Dermis microvascular lymphatic vessel endothelial cell (primary cell): ENCODE results near the gene CCR6. TPM values are rescaled to one million over a fixed set of nuclear protein-coding genes. Genes with fewer than 3 reads are reported as not detected.

Experiments used
- DNase-seq, 2 donors: peaks; one replicate each; pipeline versions ENCODE4 v3.0.0 to v3.0.0-alpha.2; 2010; ENCODE audit warnings: low read depth in 2 of 2
- total RNA-seq: library from RNA; depleted of rRNA; stranded (reverse); fragments of >200 nt; gene quantifications from 2 replicates; pipeline ENCODE4 v1.2.1, GENCODE V29; 2014

Gene CCR6
- total RNA-seq, 1 donor from 2014 or later: not detected

DNA sequence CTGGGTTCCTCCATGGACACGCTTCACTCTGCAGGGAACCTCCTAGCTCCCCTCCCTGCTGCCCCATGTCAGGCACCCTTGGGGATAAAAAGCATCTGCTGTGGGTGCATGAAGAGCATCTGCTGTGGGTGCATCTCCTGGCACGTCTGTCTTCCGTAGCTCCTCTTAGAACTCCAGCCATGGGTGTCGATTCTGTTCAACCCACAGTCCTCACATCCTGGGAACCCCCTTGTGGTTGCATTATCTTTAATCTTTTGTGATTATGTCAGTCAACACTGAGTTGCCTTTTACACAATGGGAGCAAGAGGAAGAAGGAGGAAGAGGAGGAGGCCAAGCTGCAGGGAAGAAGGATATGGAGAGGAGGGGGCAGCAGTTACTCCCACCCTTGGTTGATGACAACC is 24.1 kb upstream of the CCR6 start:
- no peak for DNase-seq

DNA sequence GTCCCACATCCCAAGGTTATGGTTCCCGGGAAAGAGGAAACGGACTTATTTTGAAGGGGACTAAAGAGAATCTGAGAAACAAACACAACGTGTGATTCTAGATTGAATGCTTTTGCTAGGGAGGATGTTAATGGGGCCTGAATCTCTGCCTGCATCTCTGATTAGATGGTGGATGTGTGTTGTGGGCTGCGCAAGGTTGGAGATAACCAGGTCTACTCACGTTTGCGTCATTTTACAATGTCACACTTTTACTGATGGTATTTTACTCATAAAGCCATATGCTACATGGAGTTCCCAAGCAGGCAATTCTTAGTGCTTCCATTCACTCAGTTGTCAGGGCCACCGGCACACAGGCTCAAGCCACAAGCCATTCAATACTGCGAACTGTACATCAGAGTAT is 23.2 kb upstream of the CCR6 start:
- no peak for DNase-seq

DNA sequence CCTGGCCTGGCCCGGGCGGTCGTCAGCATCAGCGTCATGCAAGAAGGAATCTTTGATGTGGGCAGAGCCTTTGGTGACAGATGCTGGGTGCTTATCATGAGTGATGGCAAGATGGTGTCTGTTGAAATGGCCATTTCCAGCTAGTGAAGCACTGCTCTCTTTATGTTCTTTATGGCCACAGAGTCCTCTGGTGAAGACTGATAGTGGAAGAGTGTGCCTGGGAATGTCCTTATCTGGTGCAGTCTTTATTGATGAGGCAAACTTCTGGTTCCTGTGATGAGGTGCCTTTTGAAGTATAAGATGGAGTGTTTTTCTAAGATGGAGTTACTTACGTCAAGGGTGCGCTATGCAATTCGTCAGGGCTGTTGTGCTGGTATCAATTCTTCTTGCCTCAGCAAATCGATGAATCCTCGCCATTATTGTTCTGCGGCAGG is 22.6 kb upstream of the CCR6 start:
- no peak for DNase-seq

DNA sequence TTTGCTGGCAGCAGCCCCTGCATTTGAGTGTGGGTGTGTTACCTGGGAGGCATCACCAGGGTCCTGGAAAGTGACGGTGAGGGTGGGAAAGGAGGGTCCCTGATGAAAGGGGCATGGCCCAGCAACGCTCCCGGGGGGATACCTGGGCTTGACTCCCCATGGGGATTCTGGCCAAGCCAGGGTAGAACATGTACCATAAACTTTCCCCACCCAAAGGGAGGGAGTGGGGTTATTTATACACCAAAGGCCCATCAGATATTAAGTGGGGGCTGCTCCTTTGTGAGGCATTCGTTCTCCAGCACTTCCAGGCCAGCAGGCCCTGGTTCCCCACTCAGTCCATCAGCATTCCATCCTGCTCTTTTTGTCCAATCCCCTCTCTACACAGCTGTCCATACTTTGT is 20.6 kb upstream of the CCR6 start:
- DNase-seq: no peak

DNA sequence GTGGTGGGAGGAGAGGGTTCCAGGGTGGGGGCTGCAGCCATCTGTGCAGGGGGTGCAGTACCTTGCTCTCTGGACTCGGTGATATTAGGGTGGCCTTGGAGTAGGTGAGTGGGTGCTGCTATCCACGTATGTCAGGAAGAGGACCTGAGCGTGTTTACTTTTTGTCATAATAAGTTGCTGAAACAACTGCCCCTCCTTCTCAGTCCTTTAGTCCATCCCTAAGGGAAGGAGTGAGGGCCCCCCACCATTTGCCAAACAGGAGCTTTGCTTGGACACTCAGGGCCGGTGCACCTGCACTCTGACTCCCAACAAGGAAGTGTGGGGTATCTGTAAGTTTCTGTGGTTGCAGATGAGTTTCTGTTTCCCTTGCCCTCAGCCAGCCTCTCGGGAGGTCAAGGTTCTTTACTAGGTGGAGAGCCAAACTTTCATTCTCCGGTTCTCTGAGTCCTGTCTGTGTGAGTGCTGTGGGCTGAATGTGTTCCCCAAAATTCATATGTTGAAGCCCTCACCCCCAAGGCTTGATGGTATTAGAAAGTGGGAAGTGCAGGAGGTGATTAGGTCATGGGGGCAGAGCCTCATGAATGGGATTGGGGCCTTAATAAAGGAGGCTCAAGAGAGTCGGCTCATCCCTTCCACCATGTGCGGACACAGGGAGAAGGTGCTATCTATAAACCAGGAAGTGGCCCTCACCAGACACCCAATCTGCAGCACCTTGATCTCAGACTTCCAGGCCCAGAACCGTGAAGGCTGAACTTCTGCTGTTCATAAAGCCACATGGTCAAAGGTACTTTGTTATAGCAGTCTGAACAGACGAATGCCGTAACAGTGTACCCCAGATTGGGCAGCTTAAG is 19.6 kb upstream of the CCR6 start:
- no peak for DNase-seq

DNA sequence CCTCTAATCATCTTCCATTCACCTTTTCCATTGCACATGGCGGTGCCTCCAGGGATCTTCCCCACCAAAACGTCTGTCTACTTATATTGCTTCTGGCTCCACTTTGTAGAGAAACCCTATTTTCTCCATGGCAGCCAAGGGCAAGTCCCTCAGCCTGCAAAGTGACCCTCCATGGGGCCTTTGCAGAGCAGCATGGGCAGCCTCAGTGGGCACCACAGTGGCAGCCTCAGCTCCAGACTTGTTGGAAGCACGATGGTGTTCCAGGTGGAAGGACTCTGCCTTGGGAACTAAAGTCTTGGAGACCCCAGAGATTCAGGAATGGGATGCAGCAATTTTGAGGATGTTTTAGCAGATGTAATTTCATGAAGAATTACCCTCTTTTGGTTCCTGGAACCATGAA is 18.5 kb upstream of the CCR6 start:
- DNase-seq: no peak

DNA sequence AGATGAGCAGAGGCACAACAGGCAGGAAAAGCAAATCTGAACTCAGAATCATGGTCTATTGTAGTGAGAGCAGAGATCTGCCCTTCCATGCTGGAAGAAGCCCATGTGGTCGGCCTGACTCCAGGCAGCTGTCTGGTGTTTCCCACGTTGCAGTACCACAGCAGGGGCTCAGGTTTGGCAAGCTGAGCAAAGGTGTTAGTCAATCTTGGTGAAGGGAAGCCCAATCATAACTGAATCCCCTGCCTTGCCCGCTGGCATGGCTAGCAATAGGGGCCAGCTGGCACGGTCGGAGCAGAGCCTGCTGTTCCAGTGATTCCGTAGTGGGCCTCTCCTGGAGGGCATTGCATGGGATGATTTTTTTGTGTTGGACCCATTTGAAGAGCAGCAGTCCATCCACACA is 17.8 kb upstream of the CCR6 start:
- DNase-seq: no peak

DNA sequence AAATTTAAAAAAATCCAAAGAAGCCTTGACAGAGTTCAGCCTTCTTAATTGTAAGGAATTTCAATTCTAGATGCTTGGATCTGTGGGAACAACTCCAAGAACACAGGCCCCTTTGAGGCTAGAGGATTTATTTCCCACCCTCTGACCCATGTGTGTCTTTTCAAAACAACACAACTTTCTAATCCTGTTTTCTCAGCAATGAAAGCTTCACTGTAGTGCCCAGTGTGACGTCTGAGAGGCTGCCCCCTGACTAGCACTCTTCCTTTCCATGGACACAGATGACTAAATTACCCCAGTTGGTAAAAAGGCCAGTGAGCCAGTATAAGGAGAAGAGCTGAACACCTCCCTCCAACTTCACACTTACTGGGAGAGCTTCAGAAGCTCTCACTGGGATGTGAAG is 16.5 kb upstream of the CCR6 start:
- DNase-seq: no peak

DNA sequence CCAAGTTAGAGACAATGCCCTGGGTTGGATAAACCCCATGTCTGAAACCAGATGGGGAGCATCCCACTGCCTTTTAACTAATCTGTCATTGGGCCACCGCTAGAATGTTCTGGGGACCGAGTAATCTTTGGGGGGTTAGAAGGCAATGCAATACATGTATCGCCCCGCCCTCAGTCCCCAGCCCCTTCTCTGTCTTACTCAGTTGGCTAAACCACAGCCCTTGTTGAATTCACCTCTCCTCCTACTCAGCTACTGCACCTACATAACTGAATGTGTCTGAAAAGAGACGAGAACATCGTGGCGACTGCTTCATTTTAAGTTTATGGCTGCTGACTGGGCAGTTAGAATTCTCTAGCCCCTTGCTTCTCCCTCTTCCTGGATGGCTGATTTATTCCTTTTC is 15.1 kb upstream of the CCR6 start:
- DNase-seq: no peak

DNA sequence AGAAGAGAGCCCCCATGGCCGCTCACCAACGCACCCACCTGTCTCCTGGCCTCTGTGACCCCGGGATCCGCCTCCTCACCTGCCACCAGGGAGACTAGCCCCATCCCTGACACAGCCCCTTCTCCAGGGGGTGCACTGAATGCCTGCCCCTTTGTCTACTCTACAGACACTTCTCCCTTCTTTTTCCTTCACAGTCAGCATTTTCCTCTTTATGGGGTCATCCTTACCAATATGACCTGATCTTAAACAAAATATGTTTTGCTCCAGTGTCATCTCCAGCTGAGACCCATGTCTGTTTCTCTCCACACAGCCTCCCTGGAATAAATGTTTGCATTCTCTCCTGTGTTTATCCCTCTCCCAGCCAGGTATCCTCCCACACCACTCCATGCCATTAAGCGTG is 14.6 kb upstream of the CCR6 start:
- DNase-seq: no peak

DNA sequence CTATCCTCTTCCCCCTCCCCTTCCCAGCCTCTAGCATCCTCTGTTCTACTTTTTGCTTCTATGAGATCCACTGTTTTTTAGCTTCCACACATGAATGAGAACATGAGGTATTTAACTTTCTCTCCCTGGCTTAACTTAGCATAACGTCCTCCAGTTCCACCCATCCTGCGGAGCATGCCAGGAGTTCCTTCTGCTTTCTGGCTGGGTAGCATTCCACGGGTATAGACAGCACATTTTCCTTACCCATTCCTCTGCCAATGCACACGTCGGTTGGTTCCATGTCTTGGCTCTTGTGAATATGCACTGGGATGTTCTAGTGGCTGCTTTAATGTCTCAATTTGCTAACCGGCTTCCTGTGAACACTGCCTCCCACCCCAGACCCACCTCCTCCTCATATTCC is 13.2 kb upstream of the CCR6 start:
- no peak for DNase-seq

DNA sequence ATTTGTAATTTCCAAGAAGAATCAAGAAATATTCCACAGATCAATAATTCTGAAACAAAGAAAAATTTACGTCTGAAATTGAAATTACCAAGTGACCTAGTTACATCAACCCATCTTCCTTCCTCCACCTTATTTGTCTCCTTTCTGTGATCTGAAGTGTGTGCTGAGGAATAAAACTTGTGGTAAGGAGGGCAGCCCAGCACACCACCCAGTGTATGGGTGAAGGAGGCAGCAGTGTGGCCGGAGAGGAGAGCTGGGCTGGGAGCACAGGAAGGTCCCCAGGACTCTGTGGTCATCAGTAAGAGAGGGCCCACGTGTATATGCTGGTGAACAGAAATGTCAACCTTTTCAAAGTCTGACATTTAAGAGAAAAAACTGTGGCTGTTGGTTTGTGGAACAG is 11.3 kb upstream of the CCR6 start:
- DNase-seq: no peak

DNA sequence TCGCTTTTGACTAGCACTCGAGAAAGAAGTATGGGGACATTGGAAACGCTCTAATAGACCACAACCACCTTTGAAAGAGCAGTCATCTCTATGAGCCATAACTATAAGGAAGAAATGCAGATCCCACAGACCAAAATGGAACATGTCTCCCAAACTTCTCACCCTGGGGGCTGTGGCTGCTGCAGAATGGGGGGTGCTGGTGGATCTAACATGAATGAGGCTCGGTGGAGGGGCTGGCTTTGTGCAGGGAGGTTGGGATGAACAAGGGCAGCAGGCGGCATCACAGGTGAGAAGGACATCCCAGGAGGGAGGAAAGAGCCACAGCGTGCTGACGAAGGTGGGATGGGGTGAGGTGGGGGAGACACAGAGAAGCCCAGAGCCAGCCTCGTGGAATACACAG is 10.5 kb upstream of the CCR6 start:
- DNase-seq: no peak

DNA sequence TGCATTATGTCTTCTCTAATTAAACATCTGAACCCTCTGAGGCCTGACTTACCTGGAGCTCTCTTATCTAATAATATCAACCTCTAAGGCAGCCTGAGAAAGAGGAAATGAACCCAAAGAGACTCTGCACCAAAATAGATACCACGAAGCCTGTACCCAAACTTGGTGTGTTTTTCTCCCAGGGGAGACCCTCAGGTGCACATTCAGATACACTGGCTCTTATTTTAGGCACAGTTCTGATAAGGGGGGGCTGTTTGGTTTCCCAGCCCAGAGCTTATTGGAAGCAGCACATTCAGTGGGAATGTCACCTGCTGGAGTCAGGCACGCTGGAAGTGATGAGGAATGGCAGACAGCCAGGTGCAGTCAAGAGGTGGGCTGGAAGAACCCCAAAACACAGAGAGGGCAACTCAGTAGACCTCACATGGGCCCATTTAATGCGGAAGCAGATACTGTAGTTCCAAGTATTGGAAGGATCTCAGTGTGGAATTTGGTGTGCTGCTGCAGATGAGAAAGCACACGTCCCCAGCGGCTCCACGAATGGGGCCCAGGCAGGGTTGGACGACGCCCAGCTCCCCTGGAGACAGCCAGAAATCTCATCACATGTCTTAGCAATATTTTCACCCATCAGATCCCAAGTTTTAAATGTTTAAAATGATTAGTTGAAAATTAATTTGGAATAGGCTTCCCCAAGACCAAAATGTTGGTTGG is 9.7 kb upstream of the CCR6 start:
- DNase-seq: no peak

DNA sequence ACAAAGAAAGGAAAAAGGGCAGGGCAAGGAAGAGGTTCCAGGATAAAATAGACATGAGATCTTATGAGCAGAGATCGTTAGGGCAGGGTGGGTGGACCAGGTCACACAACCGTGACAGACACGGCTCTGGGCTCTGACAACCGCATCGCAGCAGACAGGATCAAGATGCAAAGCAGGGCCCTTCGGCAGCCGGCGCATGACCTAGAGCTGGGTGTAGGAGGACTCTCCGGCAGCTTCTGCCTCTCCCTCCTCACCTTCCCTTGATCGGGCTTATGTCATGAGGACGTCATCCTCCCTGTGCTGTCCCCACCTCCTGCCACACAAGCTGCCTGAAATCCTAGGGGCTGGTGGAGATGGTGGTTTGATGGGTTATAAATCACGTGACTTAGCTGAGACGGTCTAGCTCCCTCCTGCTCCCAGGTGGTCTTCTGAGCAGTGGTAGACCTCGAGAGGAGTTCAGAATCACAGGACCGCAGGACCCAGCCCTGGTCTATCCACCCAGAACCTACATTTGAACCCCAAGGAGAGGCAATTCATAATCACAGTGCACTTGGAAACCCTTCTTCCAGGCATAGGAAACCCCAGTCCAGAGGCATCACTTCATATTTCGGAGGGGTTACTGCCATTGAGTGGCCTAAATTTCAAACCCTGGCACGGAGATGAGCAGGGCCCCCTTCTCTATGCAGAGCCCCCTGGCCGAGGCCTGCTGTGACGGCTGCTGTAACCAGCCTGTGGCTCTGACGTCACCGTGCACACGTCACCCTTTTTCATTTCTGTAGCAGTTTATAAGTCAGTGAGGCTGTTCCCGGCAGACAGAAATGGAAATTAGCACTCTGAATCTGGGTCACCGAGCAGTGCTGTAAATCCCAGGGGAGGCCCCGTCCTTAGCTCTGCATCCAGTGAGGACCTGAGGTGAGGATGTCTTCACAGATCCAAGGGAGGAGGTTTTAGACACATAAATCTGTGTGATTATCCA is 8.7 kb upstream of the CCR6 start:
- DNase-seq: no peak

DNA sequence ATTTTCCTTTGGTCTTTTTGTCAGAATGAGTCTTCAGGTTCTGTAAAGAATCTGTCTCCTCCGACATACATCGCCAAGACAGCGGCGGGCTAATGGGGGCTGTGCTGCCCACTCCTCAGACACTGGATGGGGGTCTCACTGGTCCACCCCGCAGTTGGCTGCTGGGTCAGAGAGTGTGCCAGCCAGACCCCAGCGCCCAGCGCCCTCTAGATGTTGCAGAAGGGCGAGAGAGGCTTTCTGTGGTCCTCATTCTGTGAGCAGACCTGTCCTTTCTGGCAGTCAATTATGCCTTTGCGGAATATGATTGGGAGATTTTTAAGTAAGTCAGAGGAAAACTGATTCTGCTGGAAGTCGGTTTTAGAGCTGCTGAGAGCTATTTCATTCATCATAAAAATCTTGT is 7.8 kb upstream of the CCR6 start:
- DNase-seq: no peak

DNA sequence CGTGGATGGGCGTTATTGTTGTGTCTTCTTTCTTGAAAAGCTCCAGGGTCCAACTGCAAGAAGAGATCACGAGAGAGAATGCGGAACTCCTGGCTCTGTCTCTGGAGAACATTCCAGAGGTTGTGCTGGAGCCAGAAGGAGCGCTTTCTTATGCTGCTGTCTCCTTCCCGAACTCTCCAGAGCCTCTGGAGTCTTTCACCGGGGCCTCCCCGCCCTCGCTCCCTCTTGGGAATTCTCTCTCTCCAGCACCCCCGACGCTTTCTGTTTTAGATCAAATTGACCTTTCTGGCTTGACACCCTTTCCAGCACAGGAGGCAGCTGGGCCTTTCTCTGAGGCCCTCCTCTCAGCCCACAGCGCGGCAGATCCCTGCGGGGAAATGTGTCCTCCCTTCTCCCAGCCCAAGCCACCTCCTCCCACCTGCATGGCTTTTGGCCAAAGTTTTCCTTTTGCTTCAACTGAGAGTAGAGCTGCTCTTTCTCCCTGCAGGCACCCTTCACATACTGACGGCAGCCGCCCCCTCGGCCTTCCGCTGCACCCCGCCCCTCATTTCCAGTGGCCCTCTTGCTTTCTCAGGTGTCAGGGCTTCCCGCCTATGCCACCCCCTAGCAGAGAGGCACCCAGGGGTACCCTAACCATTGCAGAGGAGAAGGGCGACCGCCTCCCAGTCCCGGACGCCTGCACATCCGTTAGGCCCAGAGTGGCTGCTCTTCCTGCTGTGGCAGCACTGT is 6.6 kb upstream of the CCR6 start:
- DNase-seq: no peak

DNA sequence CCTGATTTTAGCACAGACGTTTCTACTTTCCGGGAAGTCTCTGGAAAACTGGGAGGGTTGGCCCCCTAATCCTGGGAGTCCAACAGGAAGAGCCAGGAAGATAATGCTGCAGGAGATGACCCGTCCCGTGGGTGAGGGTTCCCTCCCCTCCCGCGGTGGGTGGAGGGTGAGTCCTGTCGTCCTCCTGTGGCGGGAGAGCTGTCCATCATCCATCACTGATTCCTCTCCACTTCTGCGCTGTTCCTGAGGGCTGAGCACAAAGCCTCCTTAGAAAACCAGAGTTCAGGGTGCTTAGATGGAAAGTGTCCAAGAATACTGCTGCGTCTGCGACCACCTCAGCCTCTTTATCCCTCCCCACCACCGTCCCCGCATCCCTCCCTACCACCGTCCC is 6.1 kb upstream of the CCR6 start:
- no peak for DNase-seq

DNA sequence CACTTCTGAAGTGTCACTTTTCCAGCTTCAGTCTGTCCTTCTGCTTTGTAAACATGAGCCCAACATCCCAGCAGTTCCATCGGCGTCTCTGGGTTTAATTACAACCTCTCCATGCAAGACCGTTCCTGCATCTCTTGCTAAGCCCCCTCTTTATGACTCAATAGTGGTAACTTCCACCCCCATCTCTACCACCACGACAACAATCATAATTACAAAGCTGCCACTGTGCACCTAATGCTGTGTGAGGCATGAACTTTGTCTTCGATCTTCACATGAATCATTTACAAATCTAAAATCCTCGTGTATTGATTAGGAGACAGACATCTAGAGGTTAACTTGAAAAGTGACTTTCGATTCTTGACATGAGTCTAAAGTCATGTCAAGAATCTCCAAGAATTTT is 4.9 kb upstream of the CCR6 start:
- DNase-seq: no peak

DNA sequence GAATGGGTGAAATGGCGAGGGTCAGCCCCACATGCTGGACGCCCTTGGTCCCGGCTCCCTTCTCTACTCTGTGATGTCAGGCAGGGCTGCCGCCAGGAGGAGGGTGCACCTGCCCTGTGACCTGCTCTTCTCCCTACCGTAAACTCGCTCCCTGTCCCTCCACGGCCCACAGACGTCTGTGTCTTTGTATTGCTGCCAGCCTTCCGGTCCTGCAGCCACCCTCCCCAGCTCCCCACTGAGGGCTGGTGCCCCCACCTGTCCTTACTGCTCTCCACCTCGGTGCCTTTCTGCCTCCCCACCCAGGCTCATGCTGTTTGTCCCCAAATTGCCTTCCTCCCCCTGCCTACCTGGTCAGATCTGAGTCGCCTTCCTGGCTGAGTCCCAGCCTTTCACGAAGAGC is 4.1 kb upstream of the CCR6 start:
- no peak for DNase-seq
